ENCODE data around the gene ZNF106.
A peak's percentile ranks its signal among the peaks of the same experiment; 100 is the strongest.

Gene ZNF106

GRCh38 chr15:42404461-42405235 lies 86.3 kb downstream of the ZNF106 start:
- DNase-seq, result no peak

GRCh38 chr15:42403389-42403788 lies 87.6 kb downstream of the ZNF106 start:
- DNase-seq, result no peak

DNA sequence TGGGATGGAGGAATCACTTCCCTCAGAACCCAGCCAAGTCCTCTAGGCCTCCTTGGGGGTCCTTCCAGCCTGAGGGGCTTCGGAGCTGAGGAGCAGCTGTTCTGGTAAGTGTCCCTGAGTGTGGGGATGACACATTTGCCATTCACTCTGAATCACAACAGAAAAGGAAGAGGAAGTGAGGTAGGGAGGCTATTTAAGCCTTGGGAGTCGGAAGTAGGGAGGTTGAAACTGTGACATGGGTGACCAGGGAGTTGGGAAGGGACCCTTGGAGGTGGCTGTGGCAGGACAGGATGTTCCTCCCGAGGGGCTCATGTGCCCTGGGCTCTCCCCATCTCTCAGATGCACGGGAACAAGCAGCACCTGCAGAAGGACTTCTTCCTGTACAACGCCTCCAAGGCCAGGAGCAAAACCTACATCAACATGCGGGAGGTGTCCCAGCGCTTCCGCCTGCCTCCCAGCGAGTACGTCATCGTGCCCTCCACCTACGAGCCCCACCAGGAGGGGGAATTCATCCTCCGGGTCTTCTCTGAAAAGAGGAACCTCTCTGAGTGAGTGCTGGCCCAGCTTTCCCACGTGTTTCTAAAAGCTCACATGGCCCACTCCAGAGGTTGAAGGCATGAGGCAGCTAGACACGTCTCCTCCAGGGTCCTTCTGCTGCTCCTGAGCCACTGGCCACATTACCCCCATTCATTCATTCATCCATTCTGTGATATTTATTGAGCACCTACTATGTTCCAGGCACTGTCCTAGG lies 88.3 kb downstream of the ZNF106 start:
- DNase-seq, result no peak

DNA sequence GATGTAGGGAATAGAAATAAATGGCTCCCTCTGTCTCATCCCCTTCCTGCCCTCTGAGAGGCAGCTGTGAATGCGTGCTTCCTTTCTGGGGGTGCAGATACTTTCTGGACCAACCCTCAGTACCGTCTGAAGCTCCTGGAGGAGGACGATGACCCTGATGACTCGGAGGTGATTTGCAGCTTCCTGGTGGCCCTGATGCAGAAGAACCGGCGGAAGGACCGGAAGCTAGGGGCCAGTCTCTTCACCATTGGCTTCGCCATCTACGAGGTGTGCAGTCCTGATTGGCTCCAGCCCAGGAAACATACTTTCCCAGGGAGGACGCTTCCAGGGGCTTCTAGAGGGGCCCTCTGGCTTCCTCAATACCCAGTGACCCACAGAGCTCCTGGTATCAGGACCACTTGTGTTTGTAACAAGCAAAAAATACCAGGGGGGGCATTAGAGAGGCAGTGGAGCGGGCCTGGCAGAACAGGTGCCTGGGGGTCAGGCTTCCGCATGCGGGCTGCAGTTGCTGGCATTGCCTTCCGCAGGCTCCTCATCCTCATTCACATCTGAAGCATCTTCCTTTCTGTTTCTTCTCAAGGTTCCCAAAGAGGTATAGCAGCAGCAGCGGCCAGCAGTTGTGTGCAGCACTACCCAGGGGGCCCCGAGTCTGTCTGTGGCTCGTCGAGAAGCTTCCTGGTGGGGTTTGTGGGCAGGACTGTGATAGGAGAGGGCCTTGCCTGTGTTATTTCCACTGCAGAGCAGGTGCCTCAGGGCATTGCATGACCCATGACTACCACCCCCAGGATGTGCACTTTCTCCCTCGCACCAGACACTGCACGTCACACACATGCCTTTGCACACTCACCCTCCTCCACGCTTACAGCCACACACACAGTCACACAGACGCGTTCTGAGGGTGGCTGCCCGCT lies 89.1 kb downstream of the ZNF106 start:
- DNase-seq, result no peak

- no peak for DNase-seq
These were observed 95.1 kb downstream of the ZNF106 start for GRCh38 chr15:42395838-42396237.

DNA sequence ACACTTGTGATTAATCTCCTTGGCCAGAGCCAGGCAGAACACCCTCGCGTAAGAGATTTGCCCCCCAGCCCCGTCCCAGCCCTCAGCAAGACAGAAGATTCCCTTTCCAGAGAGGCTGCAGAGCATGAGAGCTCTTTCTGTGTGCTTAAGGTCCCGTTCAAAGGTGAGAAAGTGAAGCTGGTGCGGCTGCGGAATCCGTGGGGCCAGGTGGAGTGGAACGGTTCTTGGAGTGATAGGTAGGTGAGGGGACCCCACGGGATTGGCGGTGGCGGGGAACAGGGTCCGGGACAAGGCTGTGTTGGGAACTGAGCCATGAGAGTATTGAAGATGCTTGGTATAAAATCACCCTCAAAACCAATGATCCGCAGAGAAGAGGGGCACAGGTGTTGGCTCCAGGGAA lies 96.8 kb downstream of the ZNF106 start:
- DNase-seq, result no peak

DNA sequence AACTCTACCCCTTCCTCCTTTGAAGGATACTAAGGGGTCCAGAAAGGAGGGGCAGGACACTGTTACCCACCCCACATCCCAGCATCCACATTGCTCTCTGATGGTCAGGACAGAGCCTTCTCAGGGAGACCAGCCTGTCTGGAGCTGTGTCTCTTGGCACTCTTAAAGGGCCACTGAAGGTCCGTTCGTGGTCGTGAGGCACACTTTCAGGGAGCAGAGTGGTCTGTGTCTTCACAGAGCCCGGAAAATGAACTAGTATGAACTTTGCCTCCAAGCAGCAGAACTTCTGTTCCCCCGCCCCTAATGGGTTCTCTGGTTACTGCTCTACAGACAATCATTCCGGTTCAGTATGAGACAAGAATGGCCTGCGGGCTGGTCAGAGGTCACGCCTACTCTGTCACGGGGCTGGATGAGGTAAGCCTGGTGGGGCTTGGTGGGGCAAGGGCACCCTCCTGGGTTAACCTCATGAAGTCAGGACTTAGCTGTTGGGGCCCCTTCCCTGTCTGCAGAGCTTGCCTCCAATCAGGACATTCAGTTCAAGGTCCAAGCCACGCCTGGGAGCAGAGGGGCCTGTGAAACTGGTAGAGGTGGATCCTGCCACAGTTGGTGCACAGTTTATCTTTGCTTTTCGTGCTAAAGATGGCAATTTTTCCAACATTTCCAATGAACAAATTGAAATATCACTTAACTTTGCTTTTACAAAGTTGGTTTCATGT lies 98.5 kb downstream of the ZNF106 start:
- DNase-seq, result no peak

- no peak for DNase-seq
These were observed 103.3 kb downstream of the ZNF106 start for GRCh38 chr15:42387603-42388002.

DNA sequence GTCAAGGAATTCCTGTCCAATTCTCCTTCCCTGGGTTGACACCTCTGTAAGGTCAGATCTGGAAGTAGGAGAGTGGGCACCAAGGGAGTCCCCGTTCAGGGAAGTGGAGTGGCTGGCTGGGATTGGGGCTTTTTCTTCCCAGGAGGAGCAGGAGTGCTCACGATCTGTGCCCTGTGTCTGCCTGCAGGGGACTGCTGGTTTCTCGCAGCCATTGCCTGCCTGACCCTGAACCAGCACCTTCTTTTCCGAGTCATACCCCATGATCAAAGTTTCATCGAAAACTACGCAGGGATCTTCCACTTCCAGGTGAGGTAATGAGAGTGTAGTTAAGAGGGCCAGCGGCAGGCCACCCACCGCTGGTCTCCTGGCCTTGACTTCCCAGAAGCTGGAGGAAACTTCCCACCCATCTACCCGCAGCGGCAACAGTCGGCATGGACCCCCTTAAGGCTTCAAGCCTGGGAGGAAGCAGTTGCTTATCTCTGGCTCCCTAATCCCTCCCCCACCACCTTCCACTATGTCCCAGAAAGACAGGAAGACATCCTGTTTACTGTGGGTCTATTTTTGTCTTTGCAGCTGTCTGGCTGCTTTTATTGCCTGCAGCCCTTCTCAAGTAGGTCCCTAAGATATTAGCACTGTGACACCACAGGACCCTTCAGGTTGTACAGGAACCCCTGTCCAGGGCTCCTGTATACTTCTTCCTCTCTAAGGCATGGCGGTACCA lies 104.8 kb downstream of the ZNF106 start:
- DNase-seq, result no peak

DNA sequence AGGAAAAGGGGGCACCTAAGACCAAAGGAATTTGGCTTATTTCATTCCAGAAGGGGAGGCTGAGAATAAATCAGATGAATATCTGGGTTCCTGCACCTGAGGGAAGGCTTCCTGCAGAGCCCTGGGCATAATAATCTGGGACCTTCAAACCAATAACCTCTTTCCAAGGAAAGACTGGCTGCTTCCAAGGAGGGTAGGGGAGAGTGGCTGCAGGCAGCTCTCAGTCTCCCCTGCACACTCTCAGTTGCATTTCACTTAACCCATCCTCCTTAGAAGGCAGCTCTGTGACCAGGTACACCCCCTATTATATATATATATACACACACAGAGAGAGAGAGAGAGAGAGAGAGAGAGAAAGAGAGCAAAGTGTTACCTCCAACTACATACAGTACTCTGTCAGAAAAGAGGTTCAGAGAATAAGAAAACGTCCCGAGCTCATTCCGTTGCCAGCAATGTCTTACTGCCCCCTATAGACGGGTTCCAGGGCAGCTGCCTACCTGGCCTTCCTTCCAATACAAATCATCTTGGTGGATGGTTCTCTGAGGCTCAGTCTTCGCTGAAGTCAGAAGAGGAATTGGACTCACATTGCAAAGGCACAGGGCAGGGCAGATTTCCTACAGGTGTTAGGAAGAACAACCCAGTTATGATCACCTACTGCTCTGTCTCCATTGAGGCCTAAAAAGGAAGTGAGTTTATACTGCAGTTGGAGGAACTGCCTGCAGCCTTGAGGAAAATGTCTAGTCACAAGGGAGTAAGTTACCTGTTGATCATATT lies 105.5 kb downstream of the ZNF106 start:
- peak; percentile 84 for DNase-seq

DNA sequence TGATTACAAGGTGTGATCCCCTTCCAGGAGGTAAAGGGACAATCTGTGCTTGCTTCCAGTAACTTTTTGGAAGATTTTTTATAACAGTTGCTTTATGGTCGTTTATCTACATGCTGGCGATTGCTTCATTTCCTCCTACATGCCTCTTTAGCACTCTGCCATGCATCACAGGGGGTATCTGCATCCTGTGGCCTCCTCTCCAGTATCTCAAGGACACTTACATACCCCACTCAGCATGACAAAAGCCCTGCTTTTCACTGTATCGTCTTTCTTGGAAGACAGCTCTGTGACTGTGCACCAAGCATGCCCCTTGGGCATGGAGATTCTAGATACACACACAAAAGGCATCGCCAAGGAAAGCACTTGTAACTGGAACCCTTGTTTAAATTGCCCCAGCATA lies 106.3 kb downstream of the ZNF106 start:
- DNase-seq, result peak; percentile 41

DNA sequence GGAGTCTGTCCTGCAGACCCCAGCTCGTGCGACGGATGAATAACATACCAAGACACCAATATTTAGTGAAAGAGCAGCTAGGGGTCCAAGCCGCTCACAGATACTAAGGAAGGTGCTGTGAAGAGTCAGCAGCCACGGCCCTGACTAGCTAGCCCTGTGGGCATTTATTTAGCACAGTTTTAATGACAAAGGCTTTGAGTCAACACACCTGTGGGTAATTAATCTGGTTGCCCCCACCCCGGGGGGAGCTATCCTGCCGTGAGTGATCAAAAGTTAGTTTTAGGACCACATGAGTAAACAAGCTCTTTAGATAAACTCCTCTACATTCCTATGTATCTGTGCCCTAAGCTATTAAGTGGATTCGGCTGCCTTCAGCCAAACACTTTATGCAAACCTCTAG lies 112.9 kb downstream of the ZNF106 start:
- DNase-seq, result no peak

- peak; percentile 29 for DNase-seq
These were observed 115.0 kb downstream of the ZNF106 start for GRCh38 chr15:42375941-42376340.

- DNase-seq, result no peak
These were observed 115.7 kb downstream of the ZNF106 start for GRCh38 chr15:42375252-42375651.

GRCh38 chr15:42374810-42375209 lies 116.1 kb downstream of the ZNF106 start:
- no peak for DNase-seq

- no peak for DNase-seq
These were observed 117.0 kb downstream of the ZNF106 start for GRCh38 chr15:42373936-42374335.

- no peak for DNase-seq
These were observed 117.7 kb downstream of the ZNF106 start for GRCh38 chr15:42373274-42373673.

DNA sequence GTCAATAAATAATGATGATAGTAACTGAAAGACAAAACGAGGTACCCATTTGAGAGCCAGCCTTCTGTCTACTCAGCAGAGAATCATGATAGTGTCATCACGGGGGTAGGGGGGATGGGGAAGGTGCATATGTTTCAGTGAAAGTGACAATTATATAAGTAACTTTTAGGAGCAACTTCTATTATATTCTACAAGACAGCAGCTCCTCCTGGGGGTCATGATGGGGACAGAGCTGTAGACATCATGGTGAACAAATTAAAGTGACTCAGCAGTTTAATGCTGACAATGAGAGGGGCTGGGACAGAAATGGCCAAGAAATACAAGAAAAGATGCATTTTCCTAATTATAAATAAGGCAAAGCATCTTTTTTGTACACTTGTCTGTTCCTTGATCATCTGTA lies 119.8 kb downstream of the ZNF106 start:
- DNase-seq, result peak; percentile 74

DNA sequence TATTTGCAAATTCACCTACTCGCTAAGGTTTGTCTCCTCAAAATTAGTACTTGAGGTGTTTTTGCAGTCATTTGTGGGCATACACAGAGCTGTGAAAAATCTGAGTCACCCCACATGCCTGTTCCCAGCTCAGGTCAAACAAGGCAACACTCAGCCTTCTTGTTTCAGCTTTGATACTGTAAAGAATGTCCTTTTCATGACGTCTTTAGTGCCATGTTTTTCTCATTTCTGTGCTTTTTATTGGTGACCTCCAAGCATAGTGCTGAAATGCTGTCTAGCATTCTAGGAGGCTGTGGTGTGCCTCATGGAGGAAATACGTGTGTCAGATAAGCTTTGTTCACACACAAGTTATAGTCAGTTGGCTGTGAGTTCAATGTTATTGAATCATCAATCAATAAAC lies 122.8 kb downstream of the ZNF106 start:
- no peak for DNase-seq

DNA sequence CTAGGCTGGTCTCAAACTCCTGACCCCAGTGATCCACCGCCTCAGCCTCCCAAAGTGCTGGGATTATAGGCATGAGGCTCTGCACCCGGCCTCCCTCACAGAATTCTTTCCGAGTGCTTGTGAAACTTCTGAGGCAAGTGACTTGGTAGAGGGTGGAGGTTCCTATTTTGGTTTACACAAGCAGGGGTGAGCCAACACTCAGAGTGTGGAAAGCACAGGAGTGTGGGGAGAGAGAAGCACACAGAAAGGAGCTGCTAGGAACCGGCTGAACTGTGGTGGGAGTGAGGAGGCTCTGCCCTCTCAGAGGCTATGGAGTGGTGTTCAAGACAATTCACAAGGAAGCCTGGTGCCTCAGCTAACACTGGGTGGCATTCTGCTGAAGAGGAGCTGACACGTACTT lies 123.9 kb downstream of the ZNF106 start:
- peak; percentile 22 for DNase-seq

GRCh38 chr15:42365921-42366550 lies 124.9 kb downstream of the ZNF106 start:
- no peak for DNase-seq
